ENCODE results near the gene OR1E2.
"Not testable (repeated sequence)": the region's sequence is repeated elsewhere in the genome, so short reads cannot be mapped to it uniquely, and the experiment has no call there.

Gene OR1E2

DNA sequence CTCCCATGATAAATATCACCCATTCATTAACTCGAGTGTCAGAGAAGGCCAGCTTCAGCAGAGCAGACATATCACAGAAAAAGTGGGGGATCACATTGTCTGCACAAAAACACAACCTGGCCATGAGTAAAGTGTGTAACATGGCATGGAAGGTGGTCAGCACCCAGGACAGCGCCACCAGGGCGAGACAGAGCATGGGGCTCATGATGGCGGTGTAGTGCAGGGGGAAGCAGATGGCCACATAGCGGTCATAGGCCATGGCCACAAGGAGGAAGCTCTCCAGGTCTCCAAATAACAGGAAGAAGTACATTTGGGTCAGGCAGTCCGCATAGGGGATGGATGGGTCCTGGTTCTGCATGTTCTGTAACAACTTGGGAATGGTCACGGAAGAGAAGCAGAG is 35.8 kb downstream of the OR1E2 start:
- not testable (repeated sequence) for DNase-seq (ENCODE audit: low spot score)

DNA sequence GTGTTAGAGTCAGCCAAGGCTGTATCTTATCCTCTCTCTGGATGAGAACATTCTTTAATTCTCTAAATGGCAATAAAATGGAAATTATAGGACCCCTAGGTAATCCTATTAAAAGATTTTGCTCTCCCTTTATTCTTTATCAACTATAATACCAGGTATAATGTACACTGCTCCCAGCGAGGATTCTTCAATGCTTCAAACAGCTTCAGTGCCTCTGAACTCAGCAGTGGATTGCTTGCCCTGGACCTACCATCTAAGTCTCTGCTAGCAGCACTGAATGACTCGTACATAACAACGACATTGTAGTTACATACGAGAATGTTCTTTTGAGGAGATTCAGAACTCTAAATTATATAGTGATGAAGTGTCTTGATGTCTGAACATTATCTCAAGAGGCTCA is 43.9 kb downstream of the OR1E2 start:
- DNase-seq (ENCODE audit: low spot score): no peak

DNA sequence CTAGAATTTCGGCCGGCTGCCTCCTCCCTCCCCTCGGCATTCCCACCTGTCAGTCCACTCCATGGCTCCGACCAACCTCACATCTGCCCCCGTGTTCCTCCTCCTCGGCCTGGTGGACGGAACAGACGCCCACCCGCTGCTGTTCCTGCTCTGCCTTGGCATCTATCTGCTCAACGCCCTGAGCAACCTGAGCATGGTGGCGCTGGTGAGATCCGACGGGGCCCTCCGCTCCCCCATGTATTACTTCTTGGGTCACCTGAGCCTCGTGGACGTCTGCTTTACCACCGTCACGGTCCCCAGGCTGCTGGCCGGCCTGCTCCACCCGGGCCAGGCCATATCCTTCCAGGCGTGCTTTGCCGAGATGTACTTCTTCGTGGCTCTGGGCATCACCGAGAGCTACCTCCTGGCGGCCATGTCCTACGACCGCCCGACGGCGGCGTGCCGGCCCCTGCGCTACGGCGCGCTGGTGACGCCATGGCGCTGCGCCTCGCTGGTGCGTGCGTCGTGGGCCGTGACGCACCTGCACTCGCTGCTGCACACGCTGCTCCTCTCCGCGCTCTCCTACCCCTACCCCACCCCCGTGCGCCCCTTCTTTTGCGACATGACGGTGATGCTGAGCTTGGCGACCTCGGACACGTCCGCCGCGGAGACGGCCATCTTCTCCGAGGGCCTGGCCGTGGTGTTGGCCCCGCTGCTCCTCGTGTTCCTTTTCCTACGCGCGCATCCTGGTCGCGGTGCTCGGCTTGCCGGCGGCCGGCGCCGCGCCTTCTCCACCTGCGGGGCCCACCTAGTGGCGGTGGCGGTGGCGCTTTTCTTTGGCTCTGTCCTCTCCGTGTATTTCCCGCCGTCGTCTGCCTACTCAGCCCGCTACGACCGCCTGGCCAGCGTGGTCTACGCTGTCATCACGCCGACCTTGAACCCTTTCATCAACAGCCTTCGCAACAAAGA is 47.5 kb downstream of the OR1E2 start, which contains the start of gene OR3A2:
TSS of gene OR3A2 (minus strand) at position 440 of the 948 bp plus-strand sequence.
- DNase-seq (ENCODE audit: low spot score): no peak
